Measurements from ENCODE around the gene SARS1.

- TF ChIP-seq, protein P1, sequence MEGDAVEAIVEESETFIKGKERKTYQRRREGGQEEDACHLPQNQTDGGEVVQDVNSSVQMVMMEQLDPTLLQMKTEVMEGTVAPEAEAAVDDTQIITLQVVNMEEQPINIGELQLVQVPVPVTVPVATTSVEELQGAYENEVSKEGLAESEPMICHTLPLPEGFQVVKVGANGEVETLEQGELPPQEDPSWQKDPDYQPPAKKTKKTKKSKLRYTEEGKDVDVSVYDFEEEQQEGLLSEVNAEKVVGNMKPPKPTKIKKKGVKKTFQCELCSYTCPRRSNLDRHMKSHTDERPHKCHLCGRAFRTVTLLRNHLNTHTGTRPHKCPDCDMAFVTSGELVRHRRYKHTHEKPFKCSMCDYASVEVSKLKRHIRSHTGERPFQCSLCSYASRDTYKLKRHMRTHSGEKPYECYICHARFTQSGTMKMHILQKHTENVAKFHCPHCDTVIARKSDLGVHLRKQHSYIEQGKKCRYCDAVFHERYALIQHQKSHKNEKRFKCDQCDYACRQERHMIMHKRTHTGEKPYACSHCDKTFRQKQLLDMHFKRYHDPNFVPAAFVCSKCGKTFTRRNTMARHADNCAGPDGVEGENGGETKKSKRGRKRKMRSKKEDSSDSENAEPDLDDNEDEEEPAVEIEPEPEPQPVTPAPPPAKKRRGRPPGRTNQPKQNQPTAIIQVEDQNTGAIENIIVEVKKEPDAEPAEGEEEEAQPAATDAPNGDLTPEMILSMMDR (IDR thresholded peaks at IDR 0.05; ENCODE audit: control extremely low read depth in 1 of 3, insufficient read depth in 1 of 3, low read depth in 1 of 3, low read length in 3 of 3), result no peak
- TF ChIP-seq RXRA (IDR thresholded peaks at IDR 0.05; ENCODE audit: insufficient read depth, low read depth, low read length), result no peak
- TF ChIP-seq RAD21 (IDR thresholded peaks at IDR 0.05 in 1 of 2, conservative IDR thresholded peaks at IDR 0.05 in 1 of 2; ENCODE audit: low read depth in 2 of 2, low read length in 2 of 2), result no peak
- TF ChIP-seq HDAC6 (IDR thresholded peaks at IDR 0.05; ENCODE audit: low read depth, low read length), result no peak
- TF ChIP-seq EGR1 (IDR thresholded peaks at IDR 0.05; ENCODE audit: borderline replicate concordance, low read depth, low read length), result no peak
- TF ChIP-seq NRF1 (IDR thresholded peaks at IDR 0.05; ENCODE audit: low read depth, low read length), result no peak
- TF ChIP-seq ZNF274 (IDR thresholded peaks at IDR 0.05; ENCODE audit: borderline replicate concordance, extremely low read depth, low read length), result no peak
Measured at GRCh38 chr1:109275706-109276345, 62.1 kb downstream of the SARS1 start.
